Right atrium auricular region (tissue), 2 donors: ENCODE data around the gene SLC25A22. TPM values are rescaled to one million over a fixed set of nuclear protein-coding genes. Genes with fewer than 3 reads are reported as not detected.

Source experiments
- DNase-seq: peaks from one replicate; pipeline ENCODE4 v3.0.0-alpha.2; 2019; ENCODE audit warnings: low spot score
- H3K27ac ChIP-seq, 2 donors: fragments of 200-600 bp; sonication (generic); 1 replicate in 1 of 2; 2 replicates in 1 of 2; pipeline ENCODE4 v1.5.1; 2016 to 2019
- H3K27me3 ChIP-seq, 2 donors: fragments of 200-600 bp; sonication (generic); one replicate each; pipeline versions ENCODE4 v1.5.1 to v1.6.0; 2017 to 2019
- H3K36me3 ChIP-seq: fragments of 200-600 bp; sonication (generic); one replicate; pipeline ENCODE4 v1.5.1; 2016
- H3K4me1 ChIP-seq, 2 donors: fragments of 200-600 bp; sonication (generic); one replicate each; pipeline versions ENCODE4 v1.5.1 to v1.6.0; 2017 to 2019
- H3K4me3 ChIP-seq, 2 donors: fragments of 200-600 bp; sonication (generic); 1 replicate in 1 of 2; 2 replicates in 1 of 2; pipeline ENCODE4 v1.5.1; 2017 to 2019; ENCODE audit warnings: mild to moderate bottlenecking in 1 of 2, moderate library complexity in 1 of 2
- H3K9me3 ChIP-seq, 2 donors: fragments of 200-600 bp; sonication (generic); one replicate each; pipeline ENCODE4 v1.5.1; 2019
- total RNA-seq, 2 donors: library from RNA; depleted of rRNA; stranded (reverse); fragments of >200 nt; gene quantifications; one replicate each; pipeline ENCODE4 v1.1.0, GENCODE V29; 2016
- TF ChIP-seq, protein P1 (sequence below), 2 donors: fragments of 200-600 bp; sonication (generic); IDR thresholded peaks; one replicate each; pipeline ENCODE4 v1.5.1; 2019; ENCODE audit warnings: antibody characterized with exemption in 2 of 2

SLC25A22 gene
- total RNA-seq, 2 donors from 2014 or later = 2.7 to 5.6 TPM

GRCh38 chr11:825366-826226 lies 27.5 kb upstream of the SLC25A22 start:
- no peak overlapping the region for H3K4me3 ChIP-seq
- no peak for DNase-seq
- H3K36me3 ChIP-seq = peaks cover 38% of the 10 kb centered on the region
- no peaks in the 10 kb centered on the region for H3K9me3 ChIP-seq
- H3K27ac ChIP-seq = peak overlapping the region; percentile 26 to 82
- H3K4me1 ChIP-seq = peaks cover 0 to 74% of the 10 kb centered on the region in 2 donors
- TF ChIP-seq, protein P1, sequence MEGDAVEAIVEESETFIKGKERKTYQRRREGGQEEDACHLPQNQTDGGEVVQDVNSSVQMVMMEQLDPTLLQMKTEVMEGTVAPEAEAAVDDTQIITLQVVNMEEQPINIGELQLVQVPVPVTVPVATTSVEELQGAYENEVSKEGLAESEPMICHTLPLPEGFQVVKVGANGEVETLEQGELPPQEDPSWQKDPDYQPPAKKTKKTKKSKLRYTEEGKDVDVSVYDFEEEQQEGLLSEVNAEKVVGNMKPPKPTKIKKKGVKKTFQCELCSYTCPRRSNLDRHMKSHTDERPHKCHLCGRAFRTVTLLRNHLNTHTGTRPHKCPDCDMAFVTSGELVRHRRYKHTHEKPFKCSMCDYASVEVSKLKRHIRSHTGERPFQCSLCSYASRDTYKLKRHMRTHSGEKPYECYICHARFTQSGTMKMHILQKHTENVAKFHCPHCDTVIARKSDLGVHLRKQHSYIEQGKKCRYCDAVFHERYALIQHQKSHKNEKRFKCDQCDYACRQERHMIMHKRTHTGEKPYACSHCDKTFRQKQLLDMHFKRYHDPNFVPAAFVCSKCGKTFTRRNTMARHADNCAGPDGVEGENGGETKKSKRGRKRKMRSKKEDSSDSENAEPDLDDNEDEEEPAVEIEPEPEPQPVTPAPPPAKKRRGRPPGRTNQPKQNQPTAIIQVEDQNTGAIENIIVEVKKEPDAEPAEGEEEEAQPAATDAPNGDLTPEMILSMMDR (IDR thresholded peaks at IDR 0.05) = no peak
- no peaks in the 10 kb centered on the region for H3K27me3 ChIP-seq

- no peak for DNase-seq
- no peaks in the 10 kb centered on the region for H3K27me3 ChIP-seq
- peaks cover 0 to 72% of the 10 kb centered on the region in 2 donors for H3K4me1 ChIP-seq
- H3K4me3 ChIP-seq = no peak overlapping the region
- no peak overlapping the region for H3K27ac ChIP-seq
- no peaks in the 10 kb centered on the region for H3K9me3 ChIP-seq
- peaks cover 38% of the 10 kb centered on the region for H3K36me3 ChIP-seq
- TF ChIP-seq, protein P1 (IDR thresholded peaks at IDR 0.05) = no peak
Measured at GRCh38 chr11:824942-825341, 26.9 kb upstream of the SLC25A22 start.

GRCh38 chr11:824292-824880 lies 26.3 kb upstream of the SLC25A22 start:
- TF ChIP-seq, protein P1 (IDR thresholded peaks at IDR 0.05) = no peak
- peaks cover 0 to 67% of the 10 kb centered on the region in 2 donors for H3K4me1 ChIP-seq
- no peak overlapping the region for H3K4me3 ChIP-seq
- no peaks in the 10 kb centered on the region for H3K27me3 ChIP-seq
- no peaks in the 10 kb centered on the region for H3K9me3 ChIP-seq
- H3K36me3 ChIP-seq = peaks cover 38% of the 10 kb centered on the region
- DNase-seq = no peak
- no peak overlapping the region for H3K27ac ChIP-seq

GRCh38 chr11:823441-824291 lies 25.6 kb upstream of the SLC25A22 start:
- peaks cover 38% of the 10 kb centered on the region for H3K36me3 ChIP-seq
- DNase-seq = no peak
- H3K4me3 ChIP-seq = no peak overlapping the region
- no peaks in the 10 kb centered on the region for H3K9me3 ChIP-seq
- TF ChIP-seq, protein P1 (IDR thresholded peaks at IDR 0.05) = no peak
- H3K27me3 ChIP-seq = no peaks in the 10 kb centered on the region
- H3K4me1 ChIP-seq = peaks cover 0 to 64% of the 10 kb centered on the region in 2 donors
- H3K27ac ChIP-seq = no peak overlapping the region

DNA sequence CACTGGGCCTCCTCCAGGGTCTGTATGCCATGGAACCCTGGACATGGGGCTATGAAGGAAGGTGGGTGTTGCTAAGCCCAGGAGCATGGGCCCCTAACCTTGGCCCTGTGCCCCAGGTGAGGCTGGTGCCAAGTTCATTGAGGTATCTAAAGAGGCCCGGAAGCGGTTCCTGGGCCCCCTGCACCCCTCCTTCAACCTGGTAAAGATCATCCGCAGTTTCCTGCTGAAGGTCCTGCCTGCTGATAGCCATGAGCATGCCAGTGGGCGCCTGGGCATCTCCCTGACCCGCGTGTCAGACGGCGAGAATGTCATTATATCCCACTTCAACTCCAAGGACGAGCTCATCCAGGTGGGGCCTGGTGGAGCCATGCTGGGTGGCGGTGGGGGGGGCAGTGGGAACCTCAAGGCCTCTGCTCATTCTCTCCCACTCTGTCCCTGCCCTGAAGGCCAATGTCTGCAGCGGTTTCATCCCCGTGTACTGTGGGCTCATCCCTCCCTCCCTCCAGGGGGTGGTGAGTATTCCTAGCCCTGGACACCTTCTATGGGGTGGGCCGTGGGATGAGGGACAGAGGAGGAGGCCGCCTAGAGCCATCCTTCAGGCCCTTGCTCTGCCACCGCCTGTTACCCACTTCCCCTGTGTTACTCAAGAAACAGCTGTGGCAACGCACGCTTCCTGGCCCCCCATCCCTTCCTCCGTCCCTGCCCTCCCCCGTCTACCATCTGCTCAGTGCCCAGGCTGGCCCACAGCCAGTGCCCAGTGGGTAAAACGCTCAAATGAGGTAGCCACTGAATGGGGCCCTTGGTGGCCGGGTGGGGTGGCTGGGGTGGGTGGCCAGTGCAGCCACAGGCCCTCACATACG lies 23.7 kb upstream of the SLC25A22 start:
- H3K4me1 ChIP-seq = peaks cover 0 to 48% of the 10 kb centered on the region in 2 donors
- H3K27ac ChIP-seq = peak overlapping the region; percentile 98
- no peak for DNase-seq
- peaks cover 38% of the 10 kb centered on the region for H3K36me3 ChIP-seq
- TF ChIP-seq, protein P1 (IDR thresholded peaks at IDR 0.05) = no peak
- H3K27me3 ChIP-seq = no peaks in the 10 kb centered on the region
- H3K4me3 ChIP-seq = peak overlapping the region; percentile 88 to 93
- H3K9me3 ChIP-seq = no peaks in the 10 kb centered on the region
